ENCODE measurements around the gene IQSEC1. TPM values are rescaled to one million over a fixed set of nuclear protein-coding genes. Genes with fewer than 3 reads are reported as not detected.

Gene IQSEC1
- total RNA-seq, 1 donor from 2014 or later: 211 TPM

DNA sequence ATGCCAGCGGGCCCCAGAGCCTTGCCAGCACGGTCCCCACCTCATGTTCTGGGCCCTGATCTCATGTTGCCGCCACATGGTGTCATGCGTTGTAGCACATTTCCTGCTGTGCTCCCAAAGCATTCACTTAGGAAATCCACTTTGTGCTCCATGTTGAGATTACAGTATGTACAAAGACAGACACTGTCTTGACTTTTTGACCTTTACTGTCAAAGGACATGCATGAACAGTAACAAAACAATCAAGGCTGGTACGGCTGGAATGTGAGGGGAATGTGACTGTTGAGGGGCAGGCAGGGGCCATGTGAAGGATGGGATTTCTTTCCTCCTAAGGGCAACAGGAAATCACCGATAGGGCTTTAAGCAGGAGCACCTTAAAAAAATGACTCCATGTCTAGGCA, 178.6 kb downstream of the IQSEC1 start:
- Mint-ChIP-seq H3K9me3 (ENCODE audit: unreplicated experiment) (peaks cover 34% of the 10 kb centered on the region), H3K4me3 (ENCODE audit: unreplicated experiment) (no peak overlapping the region), H3K36me3 (ENCODE audit: unreplicated experiment) (peaks cover 7% of the 10 kb centered on the region), H3K4me1 (ENCODE audit: low read depth, unreplicated experiment) (peaks cover 59% of the 10 kb centered on the region), H3K27me3 (ENCODE audit: unreplicated experiment) (peaks cover 36% of the 10 kb centered on the region), H3K27ac (ENCODE audit: unreplicated experiment) (peak overlapping the region; percentile 83)
- DNase-seq: no peak
- TF ChIP-seq, protein P1, sequence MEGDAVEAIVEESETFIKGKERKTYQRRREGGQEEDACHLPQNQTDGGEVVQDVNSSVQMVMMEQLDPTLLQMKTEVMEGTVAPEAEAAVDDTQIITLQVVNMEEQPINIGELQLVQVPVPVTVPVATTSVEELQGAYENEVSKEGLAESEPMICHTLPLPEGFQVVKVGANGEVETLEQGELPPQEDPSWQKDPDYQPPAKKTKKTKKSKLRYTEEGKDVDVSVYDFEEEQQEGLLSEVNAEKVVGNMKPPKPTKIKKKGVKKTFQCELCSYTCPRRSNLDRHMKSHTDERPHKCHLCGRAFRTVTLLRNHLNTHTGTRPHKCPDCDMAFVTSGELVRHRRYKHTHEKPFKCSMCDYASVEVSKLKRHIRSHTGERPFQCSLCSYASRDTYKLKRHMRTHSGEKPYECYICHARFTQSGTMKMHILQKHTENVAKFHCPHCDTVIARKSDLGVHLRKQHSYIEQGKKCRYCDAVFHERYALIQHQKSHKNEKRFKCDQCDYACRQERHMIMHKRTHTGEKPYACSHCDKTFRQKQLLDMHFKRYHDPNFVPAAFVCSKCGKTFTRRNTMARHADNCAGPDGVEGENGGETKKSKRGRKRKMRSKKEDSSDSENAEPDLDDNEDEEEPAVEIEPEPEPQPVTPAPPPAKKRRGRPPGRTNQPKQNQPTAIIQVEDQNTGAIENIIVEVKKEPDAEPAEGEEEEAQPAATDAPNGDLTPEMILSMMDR (IDR thresholded peaks at IDR 0.05; ENCODE audit: partially characterized antibody, unreplicated experiment): no peak

DNA sequence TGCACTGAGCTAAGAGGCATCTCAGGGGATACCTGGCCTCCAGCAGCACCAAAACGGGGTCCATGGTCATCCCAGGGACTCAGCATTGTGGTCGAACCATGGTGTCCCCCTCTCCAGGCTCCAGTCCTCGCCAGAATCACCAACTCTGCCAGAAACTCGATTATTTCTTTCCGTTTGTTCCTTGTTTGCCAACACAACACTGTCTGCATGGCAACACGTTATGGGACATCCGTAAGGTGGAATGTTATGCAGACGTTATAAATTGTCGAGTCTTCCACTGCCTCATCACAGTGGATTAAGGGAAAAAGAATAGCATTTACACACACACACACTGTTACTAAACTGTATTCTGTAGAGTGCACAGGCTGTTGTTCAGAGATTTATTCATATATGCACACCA, 179.4 kb downstream of the IQSEC1 start:
- H3K27me3 Mint-ChIP-seq (ENCODE audit: unreplicated experiment): peaks cover 35% of the 10 kb centered on the region
- H3K4me1 Mint-ChIP-seq (ENCODE audit: low read depth, unreplicated experiment): peaks cover 53% of the 10 kb centered on the region
- H3K36me3 Mint-ChIP-seq (ENCODE audit: unreplicated experiment): peaks cover 7% of the 10 kb centered on the region
- H3K27ac Mint-ChIP-seq (ENCODE audit: unreplicated experiment): no peak overlapping the region
- peaks cover 34% of the 10 kb centered on the region for H3K9me3 Mint-ChIP-seq (ENCODE audit: unreplicated experiment)
- no peak overlapping the region for H3K4me3 Mint-ChIP-seq (ENCODE audit: unreplicated experiment)
- TF ChIP-seq, protein P1 (IDR thresholded peaks at IDR 0.05; ENCODE audit: partially characterized antibody, unreplicated experiment): no peak
- DNase-seq: no peak

DNA sequence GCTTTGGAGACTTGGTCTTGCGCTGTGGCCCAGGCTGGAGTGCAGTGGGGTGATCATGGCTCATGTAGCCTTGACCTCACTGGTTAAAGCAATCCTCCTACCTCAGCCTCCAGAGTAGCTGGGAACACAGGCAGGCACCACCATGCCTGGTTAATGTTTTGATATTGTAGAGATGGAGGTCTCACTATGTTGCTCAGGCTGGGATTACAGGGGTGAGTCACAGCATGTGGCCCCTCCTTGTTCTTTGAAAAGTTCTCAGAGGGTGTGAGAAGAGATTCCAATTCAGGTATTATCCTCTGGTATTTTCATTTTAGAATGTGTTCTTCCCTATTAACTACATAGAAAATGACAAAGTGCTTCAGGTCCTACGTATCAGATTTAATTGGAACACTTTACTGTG, 180.0 kb downstream of the IQSEC1 start:
- TF ChIP-seq, protein P1 (IDR thresholded peaks at IDR 0.05; ENCODE audit: partially characterized antibody, unreplicated experiment): no peak
- Mint-ChIP-seq H3K36me3 (ENCODE audit: unreplicated experiment) (peaks cover 7% of the 10 kb centered on the region), H3K9me3 (ENCODE audit: unreplicated experiment) (peaks cover 30% of the 10 kb centered on the region), H3K4me1 (ENCODE audit: low read depth, unreplicated experiment) (peaks cover 48% of the 10 kb centered on the region), H3K27me3 (ENCODE audit: unreplicated experiment) (peaks cover 32% of the 10 kb centered on the region), H3K4me3 (ENCODE audit: unreplicated experiment) (no peak overlapping the region), H3K27ac (ENCODE audit: unreplicated experiment) (peak overlapping the region; percentile 34)
- no peak for DNase-seq

DNA sequence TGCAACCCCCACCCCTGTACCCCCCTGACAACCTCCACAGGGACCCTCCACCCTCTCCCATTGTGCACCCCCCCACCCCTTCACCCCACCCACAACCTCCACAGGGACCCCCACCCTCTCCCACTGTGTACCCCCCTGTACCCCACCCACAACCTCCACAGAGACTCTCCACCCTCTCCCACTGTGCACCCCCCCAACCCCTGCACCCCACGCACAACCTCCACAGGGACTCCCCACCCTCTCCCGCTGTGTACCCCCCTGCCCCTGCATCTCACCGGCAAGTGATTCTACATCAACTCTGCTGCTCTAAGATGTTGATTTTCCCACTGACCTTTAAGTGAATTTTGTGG, 180.4 kb downstream of the IQSEC1 start:
- Mint-ChIP-seq H3K36me3 (ENCODE audit: unreplicated experiment) (peaks cover 7% of the 10 kb centered on the region), H3K27ac (ENCODE audit: unreplicated experiment) (peak overlapping the region; percentile 34), H3K27me3 (ENCODE audit: unreplicated experiment) (peaks cover 31% of the 10 kb centered on the region), H3K9me3 (ENCODE audit: unreplicated experiment) (peaks cover 28% of the 10 kb centered on the region), H3K4me1 (ENCODE audit: low read depth, unreplicated experiment) (peaks cover 43% of the 10 kb centered on the region), H3K4me3 (ENCODE audit: unreplicated experiment) (no peak overlapping the region)
- TF ChIP-seq, protein P1 (IDR thresholded peaks at IDR 0.05; ENCODE audit: partially characterized antibody, unreplicated experiment): no peak
- no peak for DNase-seq

DNA sequence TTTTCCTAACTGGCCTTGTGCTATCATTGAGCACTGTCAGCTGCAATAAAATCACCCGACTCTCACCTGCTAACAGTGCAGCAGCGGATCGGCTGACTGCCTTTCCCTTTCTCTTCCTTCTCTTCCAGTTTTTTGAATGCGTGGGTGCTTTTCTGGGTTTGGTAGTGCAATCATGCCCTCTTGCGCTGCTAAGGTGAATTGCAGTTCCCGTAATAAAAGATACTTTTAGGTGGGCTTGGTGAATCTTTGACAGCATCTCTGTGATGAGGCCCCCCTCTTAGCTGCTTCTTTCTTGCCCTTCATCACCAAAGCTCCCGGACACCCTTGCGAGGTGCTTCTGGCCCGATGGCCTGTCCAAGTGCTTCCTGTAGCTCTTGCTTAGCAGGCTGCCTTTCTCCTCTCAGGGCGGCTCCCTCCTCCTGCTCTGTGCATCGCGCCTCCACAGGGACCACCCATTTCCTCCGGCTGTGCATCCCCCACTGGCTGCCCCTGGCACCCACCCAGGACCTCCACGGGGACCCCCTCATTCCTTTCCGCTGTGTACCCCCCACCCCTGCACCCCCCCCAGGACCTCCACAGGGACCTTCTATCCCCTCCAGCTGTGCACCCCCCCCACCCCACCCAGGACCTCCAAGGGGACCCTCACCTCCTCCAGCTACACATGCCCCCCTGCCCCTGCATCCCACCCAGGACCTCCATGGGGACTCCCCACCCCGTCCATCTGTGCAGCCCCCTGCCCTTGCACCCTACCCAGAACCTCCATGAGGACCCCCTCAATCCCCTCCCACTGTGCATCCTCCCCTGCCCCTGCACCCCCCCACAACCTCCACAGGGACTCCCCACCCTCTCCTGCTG, 181.0 kb downstream of the IQSEC1 start:
- H3K9me3 Mint-ChIP-seq (ENCODE audit: unreplicated experiment): peaks cover 22% of the 10 kb centered on the region
- peak; percentile 58 for DNase-seq
- no peak overlapping the region for H3K27ac Mint-ChIP-seq (ENCODE audit: unreplicated experiment)
- H3K27me3 Mint-ChIP-seq (ENCODE audit: unreplicated experiment): peaks cover 25% of the 10 kb centered on the region
- TF ChIP-seq, protein P1 (IDR thresholded peaks at IDR 0.05; ENCODE audit: partially characterized antibody, unreplicated experiment): peak; percentile 83
- peaks cover 37% of the 10 kb centered on the region for H3K4me1 Mint-ChIP-seq (ENCODE audit: low read depth, unreplicated experiment)
- peak overlapping the region; percentile 23 for H3K4me3 Mint-ChIP-seq (ENCODE audit: unreplicated experiment)
- H3K36me3 Mint-ChIP-seq (ENCODE audit: unreplicated experiment): peaks cover 7% of the 10 kb centered on the region

All from glutamatergic neuron (in vitro differentiated cells).